HepG2 (cell line): ENCODE results near the gene AGAP1. TPM values are rescaled to one million over a fixed set of nuclear protein-coding genes. Genes with fewer than 3 reads are reported as not detected.

Source experiments
- ERF ChIP-seq: IDR thresholded peaks from 2 replicates; pipeline ENCODE4 v1.6.1; 2018; ENCODE audit warnings: missing biosample characterization, missing genetic modification reagents
- HNRNPL ChIP-seq: fragments of 200-400 bp; formaldehyde crosslinking; IDR thresholded peaks from 2 replicates; pipeline ENCODE4 v1.6.1; 2017; ENCODE audit warnings: mild to moderate bottlenecking, low read depth, low read length
- IRX3 ChIP-seq: sonication (generic); formaldehyde crosslinking; IDR thresholded peaks from 2 replicates; pipeline ENCODE4 v1.8.1; 2023; ENCODE audit warnings: mild to moderate bottlenecking, low read depth, missing genetic modification reagents, borderline replicate concordance
- KAT7 ChIP-seq: IDR thresholded peaks from 2 replicates; pipeline ENCODE4 v1.6.1; 2018; ENCODE audit warnings: borderline replicate concordance, missing compliant biosample characterization
- MYNN ChIP-seq: sonication (generic); formaldehyde crosslinking; IDR thresholded peaks from 2 replicates; pipeline ENCODE4 v1.4.0; 2020; ENCODE audit warnings: mild to moderate bottlenecking, low read depth, missing genetic modification reagents
- POGZ ChIP-seq: sonication (generic); formaldehyde crosslinking; IDR thresholded peaks from 2 replicates; pipeline ENCODE4 v1.4.0; 2020; ENCODE audit warnings: mild to moderate bottlenecking, missing genetic modification reagents
- SCMH1 ChIP-seq: sonication (generic); formaldehyde crosslinking; IDR thresholded peaks from 2 replicates; pipeline ENCODE4 v1.9.0; 2021; ENCODE audit warnings: missing genetic modification reagents, mild to moderate bottlenecking, borderline replicate concordance
- SPEN ChIP-seq: sonication (generic); formaldehyde crosslinking; IDR thresholded peaks from 2 replicates; pipeline ENCODE4 v1.5.1; 2020; ENCODE audit warnings: low read depth, mild to moderate bottlenecking, missing genetic modification reagents
- WIZ ChIP-seq: sonication (generic); formaldehyde crosslinking; IDR thresholded peaks from 2 replicates; pipeline ENCODE4 v1.5.1; 2020; ENCODE audit warnings: mild to moderate bottlenecking, missing genetic modification reagents
- ZMAT3 ChIP-seq: sonication (generic); formaldehyde crosslinking; conservative IDR thresholded peaks from 2 replicates; pipeline ENCODE4 v1.7.0; 2021; ENCODE audit warnings: missing genetic modification reagents
- ZNF343 ChIP-seq: sonication (generic); formaldehyde crosslinking; IDR thresholded peaks from 2 replicates; pipeline ENCODE4 v1.4.0; 2020; ENCODE audit warnings: mild to moderate bottlenecking, missing genetic modification reagents
- ZNF446 ChIP-seq: sonication (generic); formaldehyde crosslinking; IDR thresholded peaks from 2 replicates; pipeline ENCODE4 v1.5.0; 2020; ENCODE audit warnings: mild to moderate bottlenecking, missing genetic modification reagents
- ZNF496 ChIP-seq: sonication (generic); formaldehyde crosslinking; IDR thresholded peaks from 2 replicates; pipeline ENCODE4 v1.8.1; 2023; ENCODE audit warnings: mild to moderate bottlenecking, moderate library complexity, missing genetic modification reagents; ENCODE audit not compliant: insufficient replicate concordance
- ZNF552 ChIP-seq: sonication (generic); formaldehyde crosslinking; IDR thresholded peaks from 2 replicates; pipeline ENCODE4 v1.9.0; 2022; ENCODE audit warnings: missing genetic modification reagents, mild to moderate bottlenecking, borderline replicate concordance
- ZNF720 ChIP-seq: sonication (generic); formaldehyde crosslinking; IDR thresholded peaks from 2 replicates; pipeline ENCODE4 v1.4.0; 2020; ENCODE audit warnings: missing genetic modification reagents
- ZNF761 ChIP-seq: sonication (generic); formaldehyde crosslinking; conservative IDR thresholded peaks from 2 replicates; pipeline ENCODE4 v1.4.0; 2020; ENCODE audit warnings: mild to moderate bottlenecking, missing genetic modification reagents
- ZNF790 ChIP-seq: sonication (generic); formaldehyde crosslinking; IDR thresholded peaks from 2 replicates; pipeline ENCODE4 v1.8.0; 2022; ENCODE audit warnings: missing genetic modification reagents, mild to moderate bottlenecking, borderline replicate concordance
- ZSCAN12 ChIP-seq: sonication (generic); formaldehyde crosslinking; IDR thresholded peaks from 2 replicates; pipeline ENCODE4 v1.9.0; 2021; ENCODE audit warnings: mild to moderate bottlenecking, missing genetic modification reagents
- polyA plus RNA-seq, 8 experiments: library from polyadenylated mRNA; depleted of rRNA in 3 of 8; stranded (reverse) in 7 of 8; unstranded in 1 of 8; fragments of >200 nt; fragmentation: Illumina TruSeq in 4 of 8; extraction: Trizol in 4 of 8; gene quantifications; 2 replicates each; pipeline versions ENCODE4 v1.2.1 to v1.2.3, GENCODE V29; 2011 to 2016; ENCODE audit warnings: low read depth in 4 of 8, missing spikeins in 1 of 8, mixed read lengths in 1 of 8; ENCODE audit not compliant: insufficient read depth in 1 of 8
- total RNA-seq, 5 experiments: library from RNA; depleted of rRNA; stranded (reverse); fragments of >200 nt; fragmentation: Illumina TruSeq; extraction: Trizol; gene quantifications; 2 replicates each; pipeline ENCODE4 v1.2.3, GENCODE V29; 2016; ENCODE audit warnings: low read depth in 1 of 5
- TF ChIP-seq, protein P1 (sequence below): sonication (generic); formaldehyde crosslinking; IDR thresholded peaks from 2 replicates; pipeline ENCODE4 v1.9.0; 2022; ENCODE audit warnings: missing genetic modification reagents, mild to moderate bottlenecking, borderline replicate concordance
- TF ChIP-seq, protein P2 (sequence below): sonication (generic); formaldehyde crosslinking; IDR thresholded peaks from 2 replicates; pipeline ENCODE4 v1.9.0; 2021; ENCODE audit warnings: missing genetic modification reagents, borderline replicate concordance
- TF ChIP-seq, protein P3 (sequence below): sonication (generic); formaldehyde crosslinking; IDR thresholded peaks from 2 replicates; pipeline ENCODE4 v1.5.0; 2020; ENCODE audit warnings: mild to moderate bottlenecking, missing genetic modification reagents, borderline replicate concordance
- TF ChIP-seq, protein P4 (sequence below): IDR thresholded peaks from 2 replicates; pipeline ENCODE4 v1.6.1; 2018; ENCODE audit warnings: missing genetic modification reagents
- TF ChIP-seq, protein P5 (sequence below): sonication (generic); formaldehyde crosslinking; conservative IDR thresholded peaks from 2 replicates; pipeline ENCODE4 v1.8.0; 2022; ENCODE audit warnings: low read depth, missing genetic modification reagents

Gene AGAP1
- total and polyA plus RNA-seq, 2 of the 13 experiments (the other 11 are each of a cell fraction or from before 2014, with no cell fraction given) = 21.2 to 32.7 TPM

DNA sequence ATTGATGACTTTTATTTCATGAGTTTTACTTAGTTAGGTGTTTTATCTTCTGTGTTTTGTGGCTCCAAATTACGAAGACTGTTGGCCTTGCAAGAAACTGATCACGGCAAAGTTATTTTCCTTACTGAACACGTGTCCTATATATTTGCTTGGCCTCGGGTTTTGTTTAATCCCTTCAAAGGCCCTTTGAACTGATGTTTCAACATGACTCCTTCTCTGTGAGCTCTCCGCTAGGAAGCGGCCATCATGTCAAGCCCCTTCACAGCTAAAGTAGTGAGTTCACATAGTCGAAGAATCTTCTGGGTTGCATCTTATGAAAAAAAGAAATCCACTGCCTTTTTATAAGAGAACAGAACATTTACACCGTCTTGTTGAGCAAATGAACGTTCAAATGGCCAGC is 515.0 kb downstream of the AGAP1 start (continued):
- TF ChIP-seq, protein P1, sequence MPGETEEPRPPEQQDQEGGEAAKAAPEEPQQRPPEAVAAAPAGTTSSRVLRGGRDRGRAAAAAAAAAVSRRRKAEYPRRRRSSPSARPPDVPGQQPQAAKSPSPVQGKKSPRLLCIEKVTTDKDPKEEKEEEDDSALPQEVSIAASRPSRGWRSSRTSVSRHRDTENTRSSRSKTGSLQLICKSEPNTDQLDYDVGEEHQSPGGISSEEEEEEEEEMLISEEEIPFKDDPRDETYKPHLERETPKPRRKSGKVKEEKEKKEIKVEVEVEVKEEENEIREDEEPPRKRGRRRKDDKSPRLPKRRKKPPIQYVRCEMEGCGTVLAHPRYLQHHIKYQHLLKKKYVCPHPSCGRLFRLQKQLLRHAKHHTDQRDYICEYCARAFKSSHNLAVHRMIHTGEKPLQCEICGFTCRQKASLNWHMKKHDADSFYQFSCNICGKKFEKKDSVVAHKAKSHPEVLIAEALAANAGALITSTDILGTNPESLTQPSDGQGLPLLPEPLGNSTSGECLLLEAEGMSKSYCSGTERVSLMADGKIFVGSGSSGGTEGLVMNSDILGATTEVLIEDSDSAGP (CRISPR knock-in tag) = no peak
- TF ChIP-seq POGZ (CRISPR knock-in tag) (peak; percentile 93), ZMAT3 (no peak), ZNF761 (CRISPR knock-in tag) (no peak), ZNF496 (CRISPR knock-in tag) (no peak), ZNF343 (CRISPR knock-in tag) (no peak), ZNF552 (CRISPR knock-in tag) (no peak), ZSCAN12 (CRISPR knock-in tag) (no peak), ERF (no peak), ZNF790 (CRISPR knock-in tag) (0 out of 2 replicates have a peak, but pooled peaks have one; percentile 43), MYNN (CRISPR knock-in tag) (no peak), SCMH1 (CRISPR knock-in tag) (no peak), ZNF446 (CRISPR knock-in tag) (no peak), HNRNPL (no peak), ZNF720 (CRISPR knock-in tag) (no peak), IRX3 (no peak), KAT7 (CRISPR knock-in tag) (no peak), SPEN (CRISPR knock-in tag) (no peak), WIZ (no peak)
- TF ChIP-seq, protein P2, sequence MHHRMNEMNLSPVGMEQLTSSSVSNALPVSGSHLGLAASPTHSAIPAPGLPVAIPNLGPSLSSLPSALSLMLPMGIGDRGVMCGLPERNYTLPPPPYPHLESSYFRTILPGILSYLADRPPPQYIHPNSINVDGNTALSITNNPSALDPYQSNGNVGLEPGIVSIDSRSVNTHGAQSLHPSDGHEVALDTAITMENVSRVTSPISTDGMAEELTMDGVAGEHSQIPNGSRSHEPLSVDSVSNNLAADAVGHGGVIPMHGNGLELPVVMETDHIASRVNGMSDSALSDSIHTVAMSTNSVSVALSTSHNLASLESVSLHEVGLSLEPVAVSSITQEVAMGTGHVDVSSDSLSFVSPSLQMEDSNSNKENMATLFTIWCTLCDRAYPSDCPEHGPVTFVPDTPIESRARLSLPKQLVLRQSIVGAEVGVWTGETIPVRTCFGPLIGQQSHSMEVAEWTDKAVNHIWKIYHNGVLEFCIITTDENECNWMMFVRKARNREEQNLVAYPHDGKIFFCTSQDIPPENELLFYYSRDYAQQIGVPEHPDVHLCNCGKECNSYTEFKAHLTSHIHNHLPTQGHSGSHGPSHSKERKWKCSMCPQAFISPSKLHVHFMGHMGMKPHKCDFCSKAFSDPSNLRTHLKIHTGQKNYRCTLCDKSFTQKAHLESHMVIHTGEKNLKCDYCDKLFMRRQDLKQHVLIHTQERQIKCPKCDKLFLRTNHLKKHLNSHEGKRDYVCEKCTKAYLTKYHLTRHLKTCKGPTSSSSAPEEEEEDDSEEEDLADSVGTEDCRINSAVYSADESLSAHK = no peak
- TF ChIP-seq, protein P3, sequence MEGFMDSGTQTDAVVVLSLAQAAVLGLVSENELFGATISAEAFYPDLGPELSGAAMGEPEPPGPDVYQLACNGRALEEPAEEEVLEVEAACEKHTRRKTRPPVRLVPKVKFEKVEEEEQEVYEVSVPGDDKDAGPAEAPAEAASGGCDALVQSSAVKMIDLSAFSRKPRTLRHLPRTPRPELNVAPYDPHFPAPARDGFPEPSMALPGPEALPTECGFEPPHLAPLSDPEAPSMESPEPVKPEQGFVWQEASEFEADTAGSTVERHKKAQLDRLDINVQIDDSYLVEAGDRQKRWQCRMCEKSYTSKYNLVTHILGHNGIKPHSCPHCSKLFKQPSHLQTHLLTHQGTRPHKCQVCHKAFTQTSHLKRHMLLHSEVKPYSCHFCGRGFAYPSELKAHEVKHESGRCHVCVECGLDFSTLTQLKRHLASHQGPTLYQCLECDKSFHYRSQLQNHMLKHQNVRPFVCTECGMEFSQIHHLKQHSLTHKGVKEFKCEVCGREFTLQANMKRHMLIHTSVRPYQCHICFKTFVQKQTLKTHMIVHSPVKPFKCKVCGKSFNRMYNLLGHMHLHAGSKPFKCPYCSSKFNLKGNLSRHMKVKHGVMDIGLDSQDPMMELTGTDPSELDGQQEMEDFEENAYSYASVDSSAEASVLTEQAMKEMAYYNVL (CRISPR knock-in tag) = no peak
- TF ChIP-seq, protein P4, sequence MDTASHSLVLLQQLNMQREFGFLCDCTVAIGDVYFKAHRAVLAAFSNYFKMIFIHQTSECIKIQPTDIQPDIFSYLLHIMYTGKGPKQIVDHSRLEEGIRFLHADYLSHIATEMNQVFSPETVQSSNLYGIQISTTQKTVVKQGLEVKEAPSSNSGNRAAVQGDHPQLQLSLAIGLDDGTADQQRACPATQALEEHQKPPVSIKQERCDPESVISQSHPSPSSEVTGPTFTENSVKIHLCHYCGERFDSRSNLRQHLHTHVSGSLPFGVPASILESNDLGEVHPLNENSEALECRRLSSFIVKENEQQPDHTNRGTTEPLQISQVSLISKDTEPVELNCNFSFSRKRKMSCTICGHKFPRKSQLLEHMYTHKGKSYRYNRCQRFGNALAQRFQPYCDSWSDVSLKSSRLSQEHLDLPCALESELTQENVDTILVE = 0 out of 2 replicates have a peak, but pooled peaks have one; percentile 42
- TF ChIP-seq, protein P5, sequence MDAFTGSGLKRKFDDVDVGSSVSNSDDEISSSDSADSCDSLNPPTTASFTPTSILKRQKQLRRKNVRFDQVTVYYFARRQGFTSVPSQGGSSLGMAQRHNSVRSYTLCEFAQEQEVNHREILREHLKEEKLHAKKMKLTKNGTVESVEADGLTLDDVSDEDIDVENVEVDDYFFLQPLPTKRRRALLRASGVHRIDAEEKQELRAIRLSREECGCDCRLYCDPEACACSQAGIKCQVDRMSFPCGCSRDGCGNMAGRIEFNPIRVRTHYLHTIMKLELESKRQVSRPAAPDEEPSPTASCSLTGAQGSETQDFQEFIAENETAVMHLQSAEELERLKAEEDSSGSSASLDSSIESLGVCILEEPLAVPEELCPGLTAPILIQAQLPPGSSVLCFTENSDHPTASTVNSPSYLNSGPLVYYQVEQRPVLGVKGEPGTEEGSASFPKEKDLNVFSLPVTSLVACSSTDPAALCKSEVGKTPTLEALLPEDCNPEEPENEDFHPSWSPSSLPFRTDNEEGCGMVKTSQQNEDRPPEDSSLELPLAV (CRISPR knock-in tag) = no peak
